ENCODE measurements around the gene FRYL. TPM values are rescaled to one million over a fixed set of nuclear protein-coding genes. Genes with fewer than 3 reads are reported as not detected.
A peak's percentile ranks its signal among the peaks of the same experiment; 100 is the strongest.

FRYL gene
- total RNA-seq, 1 donor from 2014 or later = 65.5 TPM

GRCh38 chr4:48623182-48623780, 156.8 kb downstream of the FRYL start:
- Mint-ChIP-seq H3K4me3 (ENCODE audit: low read depth) (no peak overlapping the region), H3K27ac (no peak overlapping the region), H3K4me1 (ENCODE audit: low read depth) (peaks cover 14% of the 10 kb centered on the region), H3K36me3 (ENCODE audit: insufficient read depth) (peaks cover 13% of the 10 kb centered on the region), H3K27me3 (no peaks in the 10 kb centered on the region), H3K9me3 (ENCODE audit: low read depth) (no peaks in the 10 kb centered on the region)
- no peak for DNase-seq (ENCODE audit: low spot score, unreplicated experiment)
- TF ChIP-seq CTCF (IDR thresholded peaks at IDR 0.05; ENCODE audit: unreplicated experiment) = no peak

- H3K36me3 Mint-ChIP-seq (ENCODE audit: insufficient read depth) = peaks cover 21% of the 10 kb centered on the region
- peaks cover 14% of the 10 kb centered on the region for H3K4me1 Mint-ChIP-seq (ENCODE audit: low read depth)
- H3K27me3 Mint-ChIP-seq = no peaks in the 10 kb centered on the region
- H3K9me3 Mint-ChIP-seq (ENCODE audit: low read depth) = peaks cover under 1% of the 10 kb centered on the region
- H3K4me3 Mint-ChIP-seq (ENCODE audit: low read depth) = no peak overlapping the region
- H3K27ac Mint-ChIP-seq = no peak overlapping the region
- no peak for DNase-seq (ENCODE audit: low spot score, unreplicated experiment)
- no peak for TF ChIP-seq CTCF (IDR thresholded peaks at IDR 0.05; ENCODE audit: unreplicated experiment)
Measured at GRCh38 chr4:48620831-48621230, 159.2 kb downstream of the FRYL start.

GRCh38 chr4:48620093-48620492, 160.0 kb downstream of the FRYL start:
- peaks cover 14% of the 10 kb centered on the region for H3K4me1 Mint-ChIP-seq (ENCODE audit: low read depth)
- H3K9me3 Mint-ChIP-seq (ENCODE audit: low read depth) = peaks cover 6% of the 10 kb centered on the region
- H3K27ac Mint-ChIP-seq = no peak overlapping the region
- no peak overlapping the region for H3K4me3 Mint-ChIP-seq (ENCODE audit: low read depth)
- peaks cover 27% of the 10 kb centered on the region for H3K36me3 Mint-ChIP-seq (ENCODE audit: insufficient read depth)
- TF ChIP-seq CTCF (IDR thresholded peaks at IDR 0.05; ENCODE audit: unreplicated experiment) = no peak
- no peak for DNase-seq (ENCODE audit: low spot score, unreplicated experiment)
- H3K27me3 Mint-ChIP-seq = no peaks in the 10 kb centered on the region

GRCh38 chr4:48604527-48604926, 175.6 kb downstream of the FRYL start:
- DNase-seq (ENCODE audit: low spot score, unreplicated experiment) = no peak
- peaks cover 41% of the 10 kb centered on the region for H3K4me1 Mint-ChIP-seq (ENCODE audit: low read depth)
- H3K27me3 Mint-ChIP-seq = no peaks in the 10 kb centered on the region
- no peaks in the 10 kb centered on the region for H3K9me3 Mint-ChIP-seq (ENCODE audit: low read depth)
- no peak for TF ChIP-seq CTCF (IDR thresholded peaks at IDR 0.05; ENCODE audit: unreplicated experiment)
- H3K27ac Mint-ChIP-seq = no peak overlapping the region
- peaks cover 7% of the 10 kb centered on the region for H3K36me3 Mint-ChIP-seq (ENCODE audit: insufficient read depth)
- H3K4me3 Mint-ChIP-seq (ENCODE audit: low read depth) = no peak overlapping the region

- peak overlapping the region; percentile 91 for H3K27ac Mint-ChIP-seq
- H3K4me1 Mint-ChIP-seq (ENCODE audit: low read depth) = peaks cover 41% of the 10 kb centered on the region
- H3K4me3 Mint-ChIP-seq (ENCODE audit: low read depth) = no peak overlapping the region
Measured at GRCh38 chr4:48604041-48604440, 176.0 kb downstream of the FRYL start.

More at GRCh38 chr4:48604041-48604440, 176.0 kb downstream of the FRYL start:
- H3K27me3 Mint-ChIP-seq = no peaks in the 10 kb centered on the region
- H3K9me3 Mint-ChIP-seq (ENCODE audit: low read depth) = no peaks in the 10 kb centered on the region
- TF ChIP-seq CTCF (IDR thresholded peaks at IDR 0.05; ENCODE audit: unreplicated experiment) = no peak
- no peak for DNase-seq (ENCODE audit: low spot score, unreplicated experiment)
- H3K36me3 Mint-ChIP-seq (ENCODE audit: insufficient read depth) = peaks cover 7% of the 10 kb centered on the region
